Osteoblast (primary cell): ENCODE measurements around the gene TAS2R5. TPM values are rescaled to one million over a fixed set of nuclear protein-coding genes. Genes with fewer than 3 reads are reported as not detected.

Experiments used
- DNase-seq: peaks from one replicate; pipeline ENCODE4 v3.0.0; 2011; ENCODE audit warnings: low spot score, mixed read lengths; ENCODE audit not compliant: insufficient read length; ENCODE audit errors: missing footprints
- H2AFZ ChIP-seq: 2 replicates; pipeline ENCODE4 v1.6.0; 2011; ENCODE audit warnings: mild to moderate bottlenecking, low read length
- H3K27ac ChIP-seq: 2 replicates; pipeline ENCODE4 v1.5.1; 2011; ENCODE audit warnings: mild to moderate bottlenecking, low read depth, low read length, moderate library complexity
- H3K27me3 ChIP-seq: 2 replicates; pipeline ENCODE4 v1.6.0; 2012; ENCODE audit warnings: mild to moderate bottlenecking, control low read depth, inconsistent platforms, low read length, moderate library complexity; ENCODE audit not compliant: insufficient read depth
- H3K36me3 ChIP-seq: 2 replicates; pipeline ENCODE4 v1.5.1; 2011; ENCODE audit warnings: mild to moderate bottlenecking, low read length, control low read depth, moderate library complexity; ENCODE audit not compliant: insufficient read depth
- H3K4me1 ChIP-seq: 2 replicates; pipeline ENCODE4 v1.5.1; 2011; ENCODE audit warnings: mild to moderate bottlenecking, low read length, control low read depth, moderate library complexity; ENCODE audit not compliant: insufficient read depth
- H3K4me2 ChIP-seq: 2 replicates; pipeline ENCODE4 v1.6.0; 2011; ENCODE audit warnings: mild to moderate bottlenecking, low read length; ENCODE audit not compliant: insufficient read depth
- H3K4me3 ChIP-seq: fragments of 200-600 bp; sonication (generic); 3 replicates; pipeline ENCODE4 v1.5.1; 2012; ENCODE audit warnings: mild to moderate bottlenecking, low read length, inconsistent platforms; ENCODE audit not compliant: insufficient read depth
- H3K79me2 ChIP-seq: 2 replicates; pipeline ENCODE4 v1.6.0; 2012; ENCODE audit warnings: mild to moderate bottlenecking, low read length, control low read depth, inconsistent platforms; ENCODE audit not compliant: insufficient read depth
- H3K9me3 ChIP-seq: 2 replicates; pipeline ENCODE4 v1.5.1; 2011; ENCODE audit warnings: low read depth, low read length, control low read depth
- H4K20me1 ChIP-seq: 2 replicates; pipeline ENCODE4 v1.6.0; 2012; ENCODE audit warnings: mild to moderate bottlenecking, low read length, control low read depth; ENCODE audit not compliant: insufficient read depth
- CTCF ChIP-seq: IDR thresholded peaks from 2 replicates; pipeline ENCODE4 v1.5.1; 2011; ENCODE audit warnings: mild to moderate bottlenecking, low read depth, low read length, moderate library complexity; ENCODE audit errors: extremely low read depth
- total RNA-seq: library from RNA; depleted of rRNA; stranded (reverse); fragments of >200 nt; gene quantifications from 2 replicates; pipeline ENCODE4 v1.2.3, GENCODE V29; 2012

TAS2R5 gene
- total RNA-seq, 1 donor: 0.72 TPM

DNA sequence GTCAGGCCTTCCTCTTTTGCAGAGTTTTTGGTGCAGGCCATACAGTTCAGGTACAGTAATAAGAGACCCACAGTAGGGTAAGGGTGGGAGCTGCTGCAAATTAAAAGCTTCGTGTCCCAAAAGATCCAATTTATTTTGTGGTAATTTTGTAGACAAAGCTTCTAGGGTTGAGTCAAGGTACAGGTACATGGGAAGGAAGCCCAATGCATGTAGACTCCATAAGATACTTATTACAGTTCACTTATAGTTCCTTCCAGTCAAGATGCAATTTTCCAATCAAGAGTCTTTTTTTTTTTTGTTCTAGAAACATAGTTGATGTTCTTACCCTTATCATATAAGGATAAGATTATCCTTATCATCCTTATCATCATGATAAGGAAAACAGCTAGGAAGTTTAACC is 13.6 kb upstream of the TAS2R5 start, which contains the start of gene TAS2R4:
TSS of gene TAS2R4 (plus strand) at position 301 of the 400 bp plus-strand sequence. CDS start 1,815 bp downstream, outside the sequence.
- Histone ChIP-seq H2AFZ (no peak within 1 kb of the TSS), H3K4me1 (no peaks in the 10 kb centered on the region), H3K79me2 (no peaks in the 10 kb centered on the region), H3K9me3 (no peaks in the 10 kb centered on the region), H3K27ac (no peak within 1 kb of the TSS), H3K4me3 (no peak within 1 kb of the TSS), H3K36me3 (no peaks in the 10 kb centered on the region), H4K20me1 (no peaks in the 10 kb centered on the region), H3K27me3 (no peaks in the 10 kb centered on the region), H3K4me2 (no peak within 1 kb of the TSS)
- DNase-seq: peak; percentile 65
- no peak for TF ChIP-seq CTCF

DNA sequence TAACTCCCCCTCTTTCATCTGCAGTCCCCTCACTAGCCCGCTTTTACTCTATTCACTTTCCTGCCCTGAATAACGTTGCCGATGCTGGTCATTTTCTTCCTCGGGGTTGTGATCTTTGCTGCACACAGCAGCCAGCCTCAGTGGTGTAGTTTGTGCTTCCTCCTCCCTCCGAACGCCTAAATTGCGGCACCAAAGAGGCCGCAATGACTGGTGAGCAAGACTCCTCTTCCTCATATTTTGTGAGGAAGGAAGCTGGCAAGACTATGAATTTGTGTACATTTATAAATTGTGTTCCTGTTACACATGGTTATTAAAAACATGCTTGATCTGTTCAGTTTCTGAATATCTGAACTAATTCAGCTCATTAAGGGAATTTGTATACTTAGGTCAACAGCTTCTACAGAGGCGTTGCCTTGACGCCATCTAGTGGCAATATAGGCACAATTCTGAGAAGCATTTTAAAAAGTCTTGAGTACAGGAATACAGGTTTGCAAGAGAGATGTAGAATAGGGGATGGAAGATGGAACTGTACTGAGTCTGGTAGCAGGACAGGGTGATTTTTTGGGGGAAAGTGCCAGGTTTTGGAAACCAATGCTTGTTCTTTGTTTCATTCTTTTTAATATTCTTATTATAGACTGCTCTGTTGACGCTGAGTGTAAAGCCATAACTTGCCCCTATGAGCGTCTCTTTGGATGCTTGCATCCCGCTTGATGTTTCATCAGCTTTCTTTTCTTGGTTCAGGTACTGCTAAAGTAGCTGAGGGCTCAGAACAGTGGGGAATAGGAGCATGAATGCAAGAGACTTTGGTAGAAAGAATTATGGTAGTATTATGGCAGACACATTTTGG is 4.1 kb upstream of the TAS2R5 start:
- no peak overlapping the region for H3K27ac ChIP-seq
- no peaks in the 10 kb centered on the region for H3K36me3 ChIP-seq
- H3K4me3 ChIP-seq: no peak overlapping the region
- no peaks in the 10 kb centered on the region for H3K79me2 ChIP-seq
- no peaks in the 10 kb centered on the region for H4K20me1 ChIP-seq
- TF ChIP-seq CTCF: peak; percentile 81
- DNase-seq: peak; percentile 88
- H3K4me2 ChIP-seq: no peak overlapping the region
- no peaks in the 10 kb centered on the region for H3K27me3 ChIP-seq
- no peak overlapping the region for H2AFZ ChIP-seq
- H3K9me3 ChIP-seq: no peaks in the 10 kb centered on the region
- no peaks in the 10 kb centered on the region for H3K4me1 ChIP-seq

- Histone ChIP-seq H3K4me1 (no peaks in the 10 kb centered on the region), H3K4me3 (no peak overlapping the region), H3K9me3 (no peaks in the 10 kb centered on the region), H3K27ac (no peak overlapping the region), H4K20me1 (no peaks in the 10 kb centered on the region), H3K4me2 (no peak overlapping the region), H3K36me3 (no peaks in the 10 kb centered on the region), H3K27me3 (no peaks in the 10 kb centered on the region), H3K79me2 (no peaks in the 10 kb centered on the region), H2AFZ (no peak overlapping the region)
- no peak for DNase-seq
- no peak for TF ChIP-seq CTCF
Measured at GRCh38 chr7:141788296-141788695, 1.7 kb upstream of the TAS2R5 start.

DNA sequence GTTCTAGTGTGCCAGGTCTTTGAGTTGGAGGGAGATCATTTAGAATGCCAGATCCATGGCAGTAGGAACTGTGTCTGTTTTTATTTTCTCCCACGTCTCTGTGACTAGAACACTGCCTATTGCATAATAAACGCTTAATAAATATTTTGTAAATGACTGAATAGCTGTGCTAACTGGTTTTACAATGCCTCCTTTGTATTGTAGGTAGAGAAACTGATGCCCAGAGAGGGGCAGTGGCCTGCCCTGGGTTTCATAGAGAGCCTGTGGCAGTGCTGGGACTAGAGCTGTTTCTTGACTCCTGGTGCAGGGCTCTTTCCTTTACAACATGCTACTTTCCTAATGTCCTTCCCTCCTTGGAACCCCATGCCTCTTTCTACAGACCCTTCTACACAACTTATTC is 2.5 kb downstream of the TAS2R5 start:
- no peaks in the 10 kb centered on the region for H3K9me3 ChIP-seq
- H3K79me2 ChIP-seq: no peaks in the 10 kb centered on the region
- no peaks in the 10 kb centered on the region for H3K27me3 ChIP-seq
- no peak overlapping the region for H3K4me3 ChIP-seq
- H3K36me3 ChIP-seq: no peaks in the 10 kb centered on the region
- no peak for TF ChIP-seq CTCF
- H3K4me1 ChIP-seq: no peaks in the 10 kb centered on the region
- no peak for DNase-seq
- no peak overlapping the region for H3K27ac ChIP-seq
- H2AFZ ChIP-seq: no peak overlapping the region
- H4K20me1 ChIP-seq: no peaks in the 10 kb centered on the region
- no peak overlapping the region for H3K4me2 ChIP-seq
